Parathyroid adenoma (tissue), 2 donors: ENCODE measurements around the gene HOXB9.
A peak's percentile ranks its signal among the peaks of the same experiment; 100 is the strongest.

ENCODE experiments used
- H2AFZ ChIP-seq: fragments of 300-600 bp; sonication (generic); one replicate; pipeline ENCODE4 v1.7.0; 2017; ENCODE audit warnings: antibody characterized with exemption, mild to moderate bottlenecking
- H3K27ac ChIP-seq: fragments of 300-600 bp; sonication (generic); one replicate; pipeline ENCODE4 v1.7.0; 2017
- H3K27me3 ChIP-seq: fragments of 300-600 bp; sonication (generic); one replicate; pipeline ENCODE4 v1.7.0; 2017; ENCODE audit warnings: low read length; ENCODE audit not compliant: control insufficient read depth, insufficient read depth
- H3K36me3 ChIP-seq: fragments of 300-600 bp; sonication (generic); one replicate; pipeline ENCODE4 v1.7.0; 2017; ENCODE audit warnings: low read length; ENCODE audit not compliant: control insufficient read depth, insufficient read depth
- H3K4me1 ChIP-seq: fragments of 300-600 bp; sonication (generic); one replicate; pipeline ENCODE4 v1.7.0; 2017; ENCODE audit warnings: control low read depth
- H3K4me2 ChIP-seq: fragments of 300-600 bp; sonication (generic); one replicate; pipeline ENCODE4 v1.7.0; 2017; ENCODE audit warnings: low read length
- H3K4me3 ChIP-seq: fragments of 300-600 bp; sonication (generic); one replicate; pipeline ENCODE4 v1.7.0; 2017; ENCODE audit warnings: low read depth, low read length
- H3K79me2 ChIP-seq: fragments of 300-600 bp; sonication (generic); one replicate; pipeline ENCODE4 v1.7.0; 2017; ENCODE audit warnings: control low read depth
- H3K9ac ChIP-seq: fragments of 300-600 bp; sonication (generic); one replicate; pipeline ENCODE4 v1.7.0; 2017; ENCODE audit warnings: mild to moderate bottlenecking
- H3K9me3 ChIP-seq: fragments of 300-600 bp; sonication (generic); one replicate; pipeline ENCODE4 v1.7.0; 2017; ENCODE audit warnings: low read length; ENCODE audit not compliant: control insufficient read depth
- TF ChIP-seq, protein P1 (sequence below): fragments of 300-600 bp; sonication (generic); IDR thresholded peaks from one replicate; pipeline ENCODE4 v1.7.0; 2017; ENCODE audit warnings: antibody characterized with exemption, mild to moderate bottlenecking
- donor health status: primary hyperparathyroidism.

HOXB9 gene

GRCh38 chr17:48594538-48595277 is 31.4 kb downstream of the HOXB9 start:
- TF ChIP-seq, protein P1, sequence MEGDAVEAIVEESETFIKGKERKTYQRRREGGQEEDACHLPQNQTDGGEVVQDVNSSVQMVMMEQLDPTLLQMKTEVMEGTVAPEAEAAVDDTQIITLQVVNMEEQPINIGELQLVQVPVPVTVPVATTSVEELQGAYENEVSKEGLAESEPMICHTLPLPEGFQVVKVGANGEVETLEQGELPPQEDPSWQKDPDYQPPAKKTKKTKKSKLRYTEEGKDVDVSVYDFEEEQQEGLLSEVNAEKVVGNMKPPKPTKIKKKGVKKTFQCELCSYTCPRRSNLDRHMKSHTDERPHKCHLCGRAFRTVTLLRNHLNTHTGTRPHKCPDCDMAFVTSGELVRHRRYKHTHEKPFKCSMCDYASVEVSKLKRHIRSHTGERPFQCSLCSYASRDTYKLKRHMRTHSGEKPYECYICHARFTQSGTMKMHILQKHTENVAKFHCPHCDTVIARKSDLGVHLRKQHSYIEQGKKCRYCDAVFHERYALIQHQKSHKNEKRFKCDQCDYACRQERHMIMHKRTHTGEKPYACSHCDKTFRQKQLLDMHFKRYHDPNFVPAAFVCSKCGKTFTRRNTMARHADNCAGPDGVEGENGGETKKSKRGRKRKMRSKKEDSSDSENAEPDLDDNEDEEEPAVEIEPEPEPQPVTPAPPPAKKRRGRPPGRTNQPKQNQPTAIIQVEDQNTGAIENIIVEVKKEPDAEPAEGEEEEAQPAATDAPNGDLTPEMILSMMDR = no peak
- H3K9ac ChIP-seq = no peak overlapping the region
- no peaks in the 10 kb centered on the region for H3K36me3 ChIP-seq
- no peak overlapping the region for H2AFZ ChIP-seq
- peaks cover 6% of the 10 kb centered on the region for H3K27me3 ChIP-seq
- H3K4me1 ChIP-seq = no peaks in the 10 kb centered on the region
- no peaks in the 10 kb centered on the region for H3K9me3 ChIP-seq
- H3K4me2 ChIP-seq = no peak overlapping the region
- H3K27ac ChIP-seq = no peak overlapping the region
- H3K4me3 ChIP-seq = no peak overlapping the region
- no peaks in the 10 kb centered on the region for H3K79me2 ChIP-seq

DNA sequence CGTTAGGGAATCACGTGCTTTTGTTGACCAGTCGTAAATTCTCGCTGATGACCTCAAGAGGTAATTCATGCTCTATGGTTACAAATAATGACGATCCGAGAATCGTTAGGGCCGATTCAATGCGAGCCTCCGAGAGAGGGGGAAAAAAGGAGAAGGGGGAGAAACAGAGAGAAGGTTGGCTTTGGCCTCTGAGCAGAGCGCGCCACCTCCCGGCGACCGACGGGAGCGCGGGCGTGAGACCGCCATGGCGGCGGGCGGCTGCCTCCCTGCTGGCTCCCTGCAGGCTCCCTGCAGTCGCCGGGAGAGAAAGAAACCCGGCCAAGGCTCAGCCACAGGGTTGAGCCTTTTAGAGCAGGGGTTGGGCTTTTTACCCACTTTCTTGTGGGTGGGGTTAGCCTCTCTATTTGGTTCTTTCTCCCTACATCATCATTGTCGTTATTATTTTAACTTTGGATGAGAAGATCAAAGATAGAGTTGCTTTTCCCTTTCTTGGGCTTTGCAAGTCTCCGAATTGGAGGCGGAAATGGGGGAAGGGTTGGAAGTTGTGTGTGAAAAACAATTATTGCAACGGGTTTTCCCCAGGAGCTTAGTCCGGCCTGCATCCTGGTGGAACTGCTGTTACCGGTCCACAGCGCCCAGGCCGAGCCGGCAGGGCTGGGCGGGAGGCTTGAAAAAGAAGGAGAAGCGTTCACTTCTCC is 32.2 kb downstream of the HOXB9 start:
- TF ChIP-seq, protein P1 = peak; percentile 50
- Histone ChIP-seq H3K36me3 (no peaks in the 10 kb centered on the region), H3K79me2 (no peaks in the 10 kb centered on the region), H3K27ac (no peak overlapping the region), H3K4me3 (peak overlapping the region; percentile 58), H3K4me2 (peak overlapping the region; percentile 97), H2AFZ (no peak overlapping the region), H3K9ac (no peak overlapping the region), H3K9me3 (no peaks in the 10 kb centered on the region), H3K4me1 (no peaks in the 10 kb centered on the region), H3K27me3 (peaks cover 6% of the 10 kb centered on the region)

DNA sequence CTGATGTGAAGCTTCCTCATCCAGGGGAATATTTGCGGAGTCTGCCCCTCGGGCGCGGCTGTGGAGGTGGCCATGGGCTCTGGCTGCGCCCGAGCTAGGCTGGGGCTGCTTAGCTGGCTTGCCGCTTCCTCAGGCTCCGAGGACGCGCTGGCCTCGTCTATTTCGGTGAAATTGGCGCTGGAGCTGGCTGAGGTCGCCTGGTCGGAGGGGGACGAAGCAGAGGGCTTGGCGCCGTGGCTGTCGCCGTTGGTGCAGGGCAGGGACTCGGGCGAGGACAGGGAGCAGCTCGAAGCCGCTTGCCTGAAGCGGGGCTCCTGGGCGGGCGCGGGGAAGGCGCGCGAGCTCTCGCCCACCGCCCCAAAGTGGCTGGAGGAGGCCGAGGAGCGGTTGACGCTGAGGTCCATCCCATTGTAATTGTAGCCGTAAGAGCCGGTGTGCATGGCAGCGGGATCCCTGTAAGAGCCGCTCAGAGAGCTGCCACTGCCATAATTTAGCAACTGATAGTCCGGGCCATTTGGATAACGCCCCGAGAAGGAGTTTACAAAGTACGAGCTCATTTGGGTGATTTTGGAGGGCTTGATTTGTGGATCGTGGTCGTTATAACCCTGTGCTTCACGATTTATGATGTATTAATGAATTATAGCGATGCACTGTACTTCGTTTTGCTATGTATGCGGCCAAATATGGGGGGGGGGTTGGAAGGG is 32.9 kb downstream of the HOXB9 start, which contains the start of gene HOXB5:
Gene HOXB5, minus strand, starts transcription at position 654 of the 704 bp plus-strand sequence. Its CDS starts 97 bp downstream, at position 557.
- Histone ChIP-seq H3K9ac (no peak within 1 kb of the TSS), H3K79me2 (no peaks in the 10 kb centered on the region), H2AFZ (no peak within 1 kb of the TSS), H3K27me3 (peaks cover 6% of the 10 kb centered on the region), H3K4me3 (peak within 1 kb of the TSS; percentile 58), H3K4me1 (no peaks in the 10 kb centered on the region), H3K36me3 (no peaks in the 10 kb centered on the region), H3K4me2 (peak within 1 kb of the TSS; percentile 97), H3K27ac (no peak within 1 kb of the TSS), H3K9me3 (no peaks in the 10 kb centered on the region)
- TF ChIP-seq, protein P1 = no peak

DNA sequence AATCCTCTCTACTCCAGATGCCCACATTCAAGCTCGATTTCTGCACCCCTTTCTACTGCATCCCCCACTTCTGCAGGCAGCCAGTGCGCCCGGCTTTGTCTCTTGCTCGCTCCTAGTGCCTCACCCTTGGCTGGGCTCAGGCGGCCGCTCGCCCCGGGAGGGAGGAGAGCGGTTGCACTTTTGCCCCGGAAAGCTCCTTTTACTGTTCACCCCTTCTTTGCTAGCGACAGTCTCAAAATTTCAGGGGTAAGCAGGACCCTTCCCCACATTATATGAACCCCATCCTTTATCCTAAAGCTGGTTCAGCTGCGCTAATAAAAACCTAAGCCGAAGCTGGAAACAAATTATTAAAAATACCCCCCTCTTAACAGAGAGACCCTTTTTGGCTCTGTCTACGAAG is 33.6 kb downstream of the HOXB9 start:
- Histone ChIP-seq H2AFZ (no peak overlapping the region), H3K79me2 (no peaks in the 10 kb centered on the region), H3K4me2 (peak overlapping the region; percentile 42), H3K9ac (no peak overlapping the region), H3K36me3 (no peaks in the 10 kb centered on the region), H3K27ac (no peak overlapping the region), H3K9me3 (no peaks in the 10 kb centered on the region), H3K4me3 (peak overlapping the region; percentile 58), H3K4me1 (no peaks in the 10 kb centered on the region), H3K27me3 (peaks cover 3% of the 10 kb centered on the region)
- TF ChIP-seq, protein P1 = no peak
